ENCODE results near the gene LRRC75A.

LRRC75A gene

GRCh38 chr17:16492613-16493530, 879 bp upstream of the LRRC75A start:
- no peak for DNase-seq

DNA sequence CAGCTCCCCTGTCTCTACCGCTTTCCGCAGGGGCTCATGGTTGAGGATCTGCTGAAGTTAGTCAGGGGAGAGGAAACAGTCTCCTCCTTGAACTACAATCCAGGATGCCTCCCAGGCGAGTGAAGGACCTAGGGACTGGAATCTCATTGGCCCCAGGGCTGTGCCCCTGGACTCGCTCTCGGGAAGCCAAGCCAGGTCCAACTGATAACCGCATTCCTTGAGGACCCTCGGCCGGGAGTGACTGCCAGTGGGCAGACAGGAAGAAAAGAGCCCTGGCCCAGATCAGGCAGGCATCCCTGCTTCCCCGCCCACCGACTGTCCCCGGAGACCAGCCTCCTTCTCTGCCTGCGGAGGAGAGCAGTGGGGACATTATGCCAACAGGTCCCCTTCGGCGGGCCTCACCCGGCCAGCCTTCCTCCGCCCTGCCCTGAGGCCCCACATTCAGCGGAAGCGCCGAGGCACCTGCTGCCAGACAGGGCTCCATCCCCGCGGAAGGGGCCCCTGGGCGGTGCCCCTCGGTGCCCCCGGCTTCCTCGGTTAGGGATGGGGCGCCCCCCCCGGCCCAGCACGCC, 776 bp downstream of the LRRC75A start:
- DNase-seq = no peak

DNA sequence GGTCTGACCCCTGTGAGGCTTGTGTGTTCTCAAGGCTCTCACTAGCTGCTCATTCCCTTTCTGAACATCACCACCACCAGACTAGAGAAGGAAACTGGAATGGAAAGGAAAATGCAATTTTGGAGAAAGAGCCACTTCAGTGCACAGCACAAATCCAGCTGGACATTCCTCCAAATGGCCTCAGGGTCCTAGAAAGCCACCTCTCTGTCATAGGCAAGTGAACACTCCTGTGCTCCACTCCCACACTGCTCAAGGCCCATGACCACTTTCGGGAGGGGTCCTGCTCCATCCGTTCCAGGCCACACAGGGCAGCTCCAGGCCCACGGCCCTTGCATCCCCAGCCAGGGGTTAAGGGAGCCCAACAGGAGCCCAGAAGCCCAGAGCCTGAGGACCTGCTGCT, 2.6 kb downstream of the LRRC75A start:
- no peak for DNase-seq

- no peak for DNase-seq
Measured at GRCh38 chr17:16488968-16489337, 3.0 kb downstream of the LRRC75A start.

- no peak for DNase-seq
Measured at GRCh38 chr17:16488186-16488967, 3.6 kb downstream of the LRRC75A start.

DNA sequence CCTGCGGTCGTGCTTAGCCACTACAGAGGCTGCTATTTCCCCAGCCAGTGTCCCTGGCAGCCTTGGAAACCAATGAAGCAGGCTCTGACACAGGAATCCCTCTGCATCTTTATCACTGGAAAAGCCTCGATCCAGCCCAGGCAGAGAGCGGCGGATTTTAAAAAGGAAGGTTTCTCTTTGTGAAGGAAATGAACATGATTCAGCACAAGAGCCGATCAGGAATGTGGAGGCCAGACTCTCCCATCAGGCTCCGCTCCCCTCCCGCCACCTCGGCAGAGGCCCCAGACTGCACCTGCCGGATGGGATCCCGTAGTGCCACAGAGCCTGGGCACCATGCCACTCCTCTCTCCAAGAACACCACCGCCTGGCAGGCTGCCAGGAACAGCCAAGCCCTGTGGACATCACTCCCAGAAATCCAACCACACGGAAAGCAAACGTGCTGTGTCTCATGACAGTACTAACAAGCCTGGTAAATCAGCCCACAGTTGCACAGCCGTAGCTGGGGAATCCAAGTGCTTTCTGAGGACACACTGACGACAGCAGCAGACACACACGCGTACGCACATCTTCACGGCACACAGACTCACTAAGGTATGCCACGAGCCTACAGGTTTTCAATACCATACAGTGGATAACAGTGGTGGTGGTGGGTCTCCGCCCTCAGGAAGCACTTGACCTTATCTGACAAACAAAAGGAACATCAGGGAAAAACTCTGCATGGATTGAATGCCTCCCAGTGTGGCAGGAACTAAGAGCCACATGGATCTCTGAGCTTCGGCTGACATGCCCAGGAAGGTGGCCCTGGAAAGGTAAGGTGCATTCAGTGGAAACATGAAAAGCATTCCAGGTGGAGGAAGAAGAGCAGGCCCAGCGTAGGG, 5.4 kb downstream of the LRRC75A start:
- no peak for DNase-seq

GRCh38 chr17:16484445-16485175, 7.4 kb downstream of the LRRC75A start:
- no peak for DNase-seq

DNA sequence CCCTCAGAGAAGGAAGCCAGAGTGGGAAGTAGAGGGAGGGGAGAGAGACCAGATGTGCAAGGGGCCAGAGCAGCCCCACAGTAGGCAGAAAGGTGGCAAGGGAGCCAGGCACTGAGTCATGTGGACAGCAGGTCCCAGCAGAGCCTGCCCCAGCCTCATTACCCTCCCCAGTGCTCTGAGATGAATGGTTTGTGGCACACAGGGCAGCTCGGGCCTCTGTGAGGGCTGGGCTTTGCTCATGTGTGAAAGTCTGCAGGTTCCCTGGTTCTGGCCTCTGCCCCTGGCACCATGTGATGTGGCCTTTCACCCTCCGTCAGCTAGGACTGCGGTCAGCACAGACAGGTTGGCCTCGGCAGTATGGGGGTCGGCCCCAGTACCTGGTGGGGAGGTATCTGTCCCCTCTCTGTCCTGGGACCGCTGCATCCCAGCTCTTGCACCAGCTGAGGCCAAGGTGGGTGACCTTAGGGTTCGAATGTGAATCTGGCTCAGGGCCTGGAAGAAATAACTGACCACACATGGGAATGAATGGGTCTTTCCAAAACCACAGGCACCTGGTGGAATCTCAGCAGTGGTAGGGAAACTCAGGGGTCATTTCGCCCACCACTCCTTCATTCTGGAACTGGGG, 8.9 kb downstream of the LRRC75A start:
- DNase-seq = no peak

DNA sequence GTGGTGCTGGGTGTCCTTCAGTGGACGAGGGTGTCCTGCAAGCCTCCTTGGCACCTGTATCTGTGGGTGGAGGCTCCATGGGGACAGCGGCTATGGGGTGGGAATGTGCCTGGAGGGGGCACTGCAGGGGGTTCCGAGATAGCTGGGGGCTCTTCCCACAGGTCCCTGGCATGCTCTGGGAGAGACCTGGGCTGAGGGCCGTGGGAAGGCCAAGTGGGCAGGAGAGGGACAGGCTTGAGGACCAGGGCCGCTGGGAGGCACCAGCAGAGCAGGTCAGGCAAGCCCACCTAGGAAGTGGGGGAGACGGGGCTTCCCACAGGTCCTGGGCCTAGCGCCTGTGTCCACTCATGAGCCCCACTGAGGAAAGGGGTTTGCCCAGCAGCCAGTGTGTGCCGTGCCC, 9.7 kb downstream of the LRRC75A start:
- DNase-seq = no peak

DNA sequence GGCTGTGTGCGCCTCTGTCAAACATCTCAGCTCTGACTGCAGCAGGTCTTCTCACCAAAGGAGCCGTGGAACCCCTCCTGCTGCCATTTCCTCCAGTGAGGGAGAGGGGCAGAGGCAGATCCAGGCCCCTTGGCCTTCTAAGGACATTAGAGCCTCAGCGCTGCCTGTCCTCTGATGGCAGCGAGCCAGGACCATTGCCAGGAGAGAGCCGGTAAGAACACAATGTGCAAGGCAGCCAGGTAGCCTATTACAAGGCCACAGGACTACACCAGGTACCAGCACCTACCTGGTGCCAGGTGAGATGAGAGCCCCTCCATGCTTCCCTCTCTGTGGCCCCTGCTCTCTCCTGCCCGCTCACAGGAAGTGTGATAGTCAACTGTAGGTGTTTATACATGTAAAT, 11.0 kb downstream of the LRRC75A start:
- no peak for DNase-seq

DNA sequence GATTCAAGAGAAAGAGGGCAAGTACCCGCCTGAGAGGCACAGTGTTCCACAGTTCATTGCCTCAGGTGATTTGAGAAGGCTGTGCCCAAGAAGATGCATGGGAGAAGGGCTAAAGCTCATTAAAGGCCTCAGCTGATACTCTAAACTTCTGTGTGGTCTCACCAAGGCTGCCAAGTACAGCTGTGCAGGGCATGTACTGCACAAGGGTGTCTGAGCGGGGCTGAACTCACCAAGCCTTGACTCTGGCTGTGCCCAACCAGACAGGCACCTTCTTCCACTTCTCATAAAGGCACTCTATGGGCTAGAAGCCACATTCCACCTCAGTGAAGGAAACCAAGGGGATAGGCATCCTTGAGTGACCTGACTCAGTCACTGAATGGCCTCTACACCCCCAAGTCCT, 12.7 kb downstream of the LRRC75A start:
- DNase-seq = no peak

- DNase-seq = no peak
Measured at GRCh38 chr17:16478649-16479048, 13.3 kb downstream of the LRRC75A start.

DNA sequence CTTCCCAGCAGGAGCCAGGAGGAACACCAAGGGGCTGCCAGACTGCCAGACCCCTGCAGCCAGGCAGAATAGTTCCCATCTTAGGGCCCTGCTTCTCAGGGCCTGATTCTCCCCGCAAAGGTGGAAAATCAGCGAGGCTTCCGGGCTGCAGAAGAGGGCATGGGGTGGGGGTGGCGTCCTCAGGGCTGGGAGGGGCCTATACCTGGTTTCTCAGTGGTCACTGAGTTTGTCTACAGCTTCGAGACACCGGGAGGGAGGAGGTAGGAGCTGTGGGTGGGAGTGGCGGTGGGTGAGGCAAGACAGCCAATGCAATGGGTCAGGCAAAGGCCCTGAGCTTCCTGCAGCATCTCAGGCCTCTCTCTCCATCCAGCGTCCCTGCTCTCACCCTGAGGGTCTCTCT, 14.3 kb downstream of the LRRC75A start:
- no peak for DNase-seq

DNA sequence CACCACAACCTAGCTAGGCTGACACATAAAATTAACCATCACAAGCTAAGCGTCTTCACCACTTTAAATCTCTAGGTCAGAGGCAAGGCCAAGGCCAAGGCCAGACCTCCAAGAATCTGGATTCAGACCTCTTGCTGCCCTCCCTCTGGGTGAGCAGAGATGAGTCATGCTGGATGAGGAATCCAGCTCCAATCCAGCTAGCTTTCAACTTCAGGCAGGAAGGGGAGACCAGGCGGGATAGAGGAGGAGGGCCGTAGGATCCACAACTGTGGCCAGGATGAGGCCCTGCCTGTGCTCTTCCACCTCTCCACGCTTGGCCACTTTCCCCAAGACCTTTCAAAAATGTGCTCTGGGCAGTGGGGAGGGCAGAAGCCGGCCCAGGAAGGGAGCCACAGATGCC, 14.7 kb downstream of the LRRC75A start:
- DNase-seq = no peak

GRCh38 chr17:16475179-16475704, 16.8 kb downstream of the LRRC75A start:
- no peak for DNase-seq

DNA sequence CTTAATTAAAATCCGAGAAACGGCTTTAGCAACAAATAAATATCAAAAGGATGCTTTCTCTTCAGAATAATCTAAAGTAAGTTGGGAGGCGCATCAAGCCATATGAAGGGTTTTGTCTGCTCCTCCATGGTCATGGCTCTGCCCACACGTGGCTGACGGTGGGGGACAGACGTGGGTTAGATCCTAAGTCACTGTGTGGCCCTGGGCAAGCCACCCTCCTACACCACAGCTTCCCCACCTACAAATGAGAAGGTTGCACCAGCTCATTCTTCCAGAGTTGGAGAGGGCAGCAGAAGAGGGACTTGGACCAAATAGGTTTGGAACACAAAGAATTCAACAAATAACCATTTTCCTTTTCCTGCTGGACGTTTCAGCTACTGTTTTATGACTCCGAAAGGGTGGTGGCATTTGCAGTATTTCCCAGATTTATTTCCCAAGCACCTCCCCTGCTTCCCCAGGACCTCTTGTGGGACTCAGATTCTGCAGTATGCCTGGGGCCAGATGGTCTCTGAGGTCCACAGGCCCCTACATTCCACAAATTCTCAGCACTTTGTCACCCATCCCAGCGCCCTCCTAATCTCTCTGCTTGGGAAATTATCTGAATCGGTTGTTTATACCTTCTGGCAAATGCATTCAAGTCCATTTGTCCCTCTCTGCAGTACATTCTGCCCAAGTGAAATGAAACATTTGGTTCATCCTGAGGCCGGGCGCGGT, 17.8 kb downstream of the LRRC75A start:
- DNase-seq = no peak

DNA sequence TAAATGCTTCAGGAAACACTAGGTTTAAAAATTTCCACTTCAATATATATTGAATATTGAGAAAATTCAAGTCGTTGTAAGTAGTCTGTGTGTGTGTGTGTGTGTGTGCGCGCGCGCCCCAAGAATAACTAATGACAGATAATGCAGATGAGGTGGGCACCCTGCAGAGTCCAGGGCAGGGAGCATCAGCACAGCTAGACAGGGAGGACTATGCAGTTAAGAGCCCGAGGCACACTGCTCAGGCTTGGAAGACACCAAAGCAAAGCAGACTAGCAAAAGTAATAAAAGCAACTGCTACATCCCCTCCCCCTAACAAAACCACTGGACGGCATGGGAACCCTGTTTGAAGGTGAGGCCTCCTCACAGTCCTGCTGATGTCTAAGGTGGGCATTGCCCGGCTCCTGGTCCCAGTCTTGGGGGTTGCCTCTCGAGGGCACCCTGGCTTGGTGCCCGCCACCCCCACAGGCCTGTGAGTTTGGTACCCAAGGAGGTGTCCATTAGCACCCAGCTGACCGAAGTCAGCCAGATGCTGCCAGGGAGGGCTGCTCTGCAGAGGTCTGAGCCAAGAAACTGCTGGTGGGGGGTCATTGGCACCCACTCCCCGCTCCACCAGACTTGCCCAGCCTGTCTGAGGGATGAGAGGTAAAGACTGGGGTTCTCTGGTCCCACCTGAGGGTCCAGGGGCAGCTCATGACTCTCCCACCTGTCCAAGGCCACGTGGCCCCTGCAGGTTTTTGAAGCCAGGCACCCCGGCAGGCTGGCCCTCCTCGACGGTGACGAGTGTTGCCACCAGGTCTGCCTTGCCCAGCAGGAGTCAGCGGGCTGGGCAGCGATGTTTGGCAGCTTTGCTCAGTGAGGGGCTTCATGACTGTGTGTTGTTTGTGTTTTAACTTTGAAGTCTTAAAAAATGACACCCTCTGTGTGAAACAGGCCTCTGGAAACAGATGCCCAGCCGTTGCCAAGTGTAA, 18.7 kb downstream of the LRRC75A start:
- DNase-seq = no peak

DNA sequence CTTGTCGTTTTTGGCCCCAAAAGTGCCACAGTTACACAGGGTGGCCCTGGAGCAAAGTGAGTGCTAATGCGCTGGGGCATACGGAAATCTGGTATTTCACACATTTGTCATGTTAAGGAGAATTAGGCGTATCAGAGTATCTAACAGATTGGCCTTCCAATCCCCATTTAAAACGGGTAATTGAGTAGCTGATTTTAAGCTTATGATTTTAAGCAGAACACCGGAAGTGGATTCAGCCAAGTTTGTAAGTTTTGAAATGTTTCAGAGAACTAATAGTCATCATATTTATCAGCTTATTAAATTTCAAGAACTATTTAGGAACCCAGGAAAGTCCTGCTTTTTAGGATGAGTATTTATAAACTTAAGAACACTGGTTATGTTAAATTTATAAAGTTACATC, 19.5 kb downstream of the LRRC75A start:
- DNase-seq = no peak

- no peak for DNase-seq
Measured at GRCh38 chr17:16471295-16471694, 20.7 kb downstream of the LRRC75A start.
